ENCODE results near the gene TRIM66.

DNA sequence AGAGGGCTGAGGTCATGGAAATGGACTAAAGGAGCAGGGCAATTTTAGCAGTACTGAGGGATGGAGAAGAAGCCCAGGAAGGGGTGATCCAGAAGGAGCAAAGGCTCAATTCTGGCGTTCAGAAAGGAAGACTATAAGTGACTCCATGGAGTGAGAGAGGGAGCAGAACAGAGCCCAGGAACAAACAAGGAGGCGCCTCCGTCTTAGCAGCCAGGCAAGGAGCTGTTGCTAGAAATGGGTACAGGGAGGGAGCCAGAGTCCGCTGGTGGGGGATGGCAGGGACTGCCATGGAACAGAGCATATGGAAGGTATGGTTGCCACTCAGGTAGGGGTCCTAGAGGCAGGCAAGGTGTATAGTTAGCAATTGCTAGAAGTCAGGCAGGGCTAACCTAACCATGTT lies 68.0 kb downstream of the TRIM66 start:
- TF ChIP-seq POLR2A (IDR thresholded peaks at IDR 0.05; ENCODE audit: low read length) (no peak), GATA1 (IDR thresholded peaks at IDR 0.05; ENCODE audit: low read depth, low read length) (no peak)
